Astrocyte of the cerebellum (primary cell): ENCODE results near the gene DAW1.
"Not testable (repeated sequence)": the region's sequence is repeated elsewhere in the genome, so short reads cannot be mapped to it uniquely, and the experiment has no call there.

Experiments used
- DNase-seq: peaks from one replicate; pipeline ENCODE4 v3.0.0-alpha.2; 2011; ENCODE audit warnings: low read depth
- H3K4me3 ChIP-seq: 2 replicates; pipeline ENCODE4 v1.5.1; 2011; ENCODE audit warnings: mild to moderate bottlenecking, low read depth, low read length, moderate library complexity
- in situ Hi-C: cut with HindIII; loops from 2 replicates; pipeline ENCODE4 v1.10.0; 2017; ENCODE audit warnings: low sequenced_read_pairs
- TF ChIP-seq, protein P1 (sequence below): IDR thresholded peaks from 2 replicates; pipeline ENCODE4 v1.5.1; 2012; ENCODE audit warnings: low read length, low read depth, moderate library complexity, mild to moderate bottlenecking; ENCODE audit errors: missing control alignments

DAW1 gene

DNA sequence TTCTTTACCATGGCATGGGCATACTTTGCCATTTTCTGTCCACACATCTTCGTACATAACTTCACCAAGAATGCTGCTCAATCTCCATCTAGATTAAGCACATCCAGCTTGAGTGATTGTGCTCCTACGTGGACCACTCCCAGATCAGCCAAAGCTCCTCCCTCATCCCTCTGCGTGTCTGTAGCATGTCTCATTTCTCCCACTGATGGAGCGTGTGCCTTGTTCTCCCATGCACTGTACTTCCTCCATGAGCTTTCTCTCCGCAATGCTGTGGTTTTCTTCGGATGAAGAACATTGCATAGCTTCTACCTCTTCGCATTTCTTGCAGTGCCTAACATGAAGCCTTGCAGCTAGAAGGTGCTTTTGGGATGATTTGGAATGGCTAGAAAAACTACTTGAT, 44.3 kb upstream of the DAW1 start:
- in situ Hi-C loops: no loop called here
- no peak for DNase-seq
- H3K4me3 ChIP-seq: no peak overlapping the region
- TF ChIP-seq, protein P1, sequence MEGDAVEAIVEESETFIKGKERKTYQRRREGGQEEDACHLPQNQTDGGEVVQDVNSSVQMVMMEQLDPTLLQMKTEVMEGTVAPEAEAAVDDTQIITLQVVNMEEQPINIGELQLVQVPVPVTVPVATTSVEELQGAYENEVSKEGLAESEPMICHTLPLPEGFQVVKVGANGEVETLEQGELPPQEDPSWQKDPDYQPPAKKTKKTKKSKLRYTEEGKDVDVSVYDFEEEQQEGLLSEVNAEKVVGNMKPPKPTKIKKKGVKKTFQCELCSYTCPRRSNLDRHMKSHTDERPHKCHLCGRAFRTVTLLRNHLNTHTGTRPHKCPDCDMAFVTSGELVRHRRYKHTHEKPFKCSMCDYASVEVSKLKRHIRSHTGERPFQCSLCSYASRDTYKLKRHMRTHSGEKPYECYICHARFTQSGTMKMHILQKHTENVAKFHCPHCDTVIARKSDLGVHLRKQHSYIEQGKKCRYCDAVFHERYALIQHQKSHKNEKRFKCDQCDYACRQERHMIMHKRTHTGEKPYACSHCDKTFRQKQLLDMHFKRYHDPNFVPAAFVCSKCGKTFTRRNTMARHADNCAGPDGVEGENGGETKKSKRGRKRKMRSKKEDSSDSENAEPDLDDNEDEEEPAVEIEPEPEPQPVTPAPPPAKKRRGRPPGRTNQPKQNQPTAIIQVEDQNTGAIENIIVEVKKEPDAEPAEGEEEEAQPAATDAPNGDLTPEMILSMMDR: no peak

DNA sequence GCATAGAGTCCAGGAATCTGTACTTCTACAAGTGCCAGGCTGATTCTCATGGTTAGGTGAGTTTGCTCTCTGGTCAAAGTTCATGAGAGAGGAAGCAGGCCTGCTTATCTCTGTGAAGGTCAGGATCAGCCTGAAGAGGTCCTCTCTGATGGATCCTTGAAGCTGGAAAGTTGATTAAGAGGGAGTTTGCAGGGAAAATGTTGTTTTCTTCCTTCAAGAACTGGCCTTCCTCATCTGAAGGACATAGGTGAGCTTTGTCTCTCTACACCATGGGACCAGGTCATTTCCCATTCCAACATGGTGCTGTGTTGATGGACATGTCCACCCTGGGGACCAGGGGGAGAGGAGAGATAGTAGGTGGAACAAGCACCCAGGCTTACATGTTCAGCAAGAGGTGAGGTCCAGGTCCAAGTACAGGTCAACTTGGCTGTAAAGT, 42.9 kb upstream of the DAW1 start:
- in situ Hi-C loops: no loop called here
- H3K4me3 ChIP-seq: no peak overlapping the region
- DNase-seq: no peak
- TF ChIP-seq, protein P1: no peak

DNA sequence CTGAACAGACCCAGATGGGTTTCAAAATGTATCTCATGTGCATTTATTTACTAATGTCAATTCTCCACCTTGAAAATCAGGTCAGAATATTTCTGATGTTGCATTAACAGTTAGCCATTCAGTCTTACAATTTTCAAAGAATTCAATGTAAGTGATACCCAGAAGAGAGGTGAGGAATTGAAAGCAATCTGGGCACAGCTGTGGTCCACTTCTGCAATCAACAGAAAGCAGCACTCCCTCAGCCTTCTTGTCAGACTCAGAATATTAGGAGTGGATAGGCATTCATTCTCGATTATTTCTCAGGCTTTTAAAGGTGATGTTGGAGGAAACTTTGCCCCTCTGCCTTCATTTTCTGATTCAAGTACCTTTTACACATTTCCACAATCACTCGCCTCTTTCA, 42.1 kb upstream of the DAW1 start:
- TF ChIP-seq, protein P1: no peak
- DNase-seq: no peak
- H3K4me3 ChIP-seq: no peak overlapping the region
- in situ Hi-C loops: no loop called here

DNA sequence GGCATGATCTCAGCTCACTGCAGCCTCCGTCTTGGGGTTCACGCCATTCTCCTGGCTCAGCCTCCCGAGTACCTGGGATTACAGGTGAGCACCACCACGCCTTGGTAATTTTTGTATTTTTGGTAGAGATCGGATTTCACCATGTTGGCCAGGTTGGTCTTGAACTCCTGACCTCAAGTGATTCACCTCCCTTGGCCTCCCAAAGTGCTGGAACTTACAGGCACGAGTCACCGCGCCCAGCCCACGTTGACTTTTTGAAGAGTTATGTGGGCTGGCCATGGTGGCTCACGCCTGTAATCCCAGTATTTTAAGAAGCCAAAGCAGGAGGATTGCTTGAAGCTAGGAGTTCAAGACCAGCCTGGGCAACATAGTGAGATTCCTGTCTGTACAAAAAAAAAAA, 37.0 kb upstream of the DAW1 start:
- no peak overlapping the region for H3K4me3 ChIP-seq
- DNase-seq: no peak
- in situ Hi-C loops: no loop called here
- TF ChIP-seq, protein P1: no peak

DNA sequence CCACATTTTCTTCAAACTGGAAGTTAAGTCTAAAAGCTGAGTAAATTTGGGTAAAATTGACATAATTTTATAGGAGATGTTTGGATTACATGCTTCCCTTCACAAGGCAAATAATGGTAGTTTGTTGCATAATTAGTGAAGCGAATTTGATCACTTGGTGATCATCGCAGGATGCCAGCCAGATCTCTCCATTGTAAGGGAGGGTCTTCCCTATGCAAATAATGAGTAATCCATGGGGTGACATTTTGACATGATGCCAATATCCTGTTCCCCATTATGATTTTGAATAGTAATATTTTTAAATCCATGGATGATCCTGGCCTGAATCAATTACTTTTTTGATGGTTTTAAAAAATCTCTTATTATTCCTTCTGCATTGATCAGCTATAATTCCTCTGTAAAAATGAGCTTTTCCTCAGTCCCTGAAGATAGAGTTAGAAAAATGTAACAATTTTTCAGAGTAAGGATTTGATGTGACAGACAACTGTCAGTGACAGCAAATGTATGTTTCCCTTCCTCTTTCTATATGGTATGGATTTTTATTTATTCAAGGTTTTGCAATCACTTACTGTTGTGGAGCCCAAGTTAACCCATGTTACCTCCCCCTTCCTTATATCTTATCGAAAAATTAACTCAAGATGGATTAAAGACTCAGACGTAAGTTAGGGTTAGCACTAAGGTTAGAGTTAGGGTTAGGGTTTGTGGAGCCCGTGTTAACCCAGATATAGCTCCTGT, 36.3 kb upstream of the DAW1 start:
- TF ChIP-seq, protein P1: no peak
- H3K4me3 ChIP-seq: no peak overlapping the region
- in situ Hi-C loops: no loop called here
- DNase-seq: no peak

DNA sequence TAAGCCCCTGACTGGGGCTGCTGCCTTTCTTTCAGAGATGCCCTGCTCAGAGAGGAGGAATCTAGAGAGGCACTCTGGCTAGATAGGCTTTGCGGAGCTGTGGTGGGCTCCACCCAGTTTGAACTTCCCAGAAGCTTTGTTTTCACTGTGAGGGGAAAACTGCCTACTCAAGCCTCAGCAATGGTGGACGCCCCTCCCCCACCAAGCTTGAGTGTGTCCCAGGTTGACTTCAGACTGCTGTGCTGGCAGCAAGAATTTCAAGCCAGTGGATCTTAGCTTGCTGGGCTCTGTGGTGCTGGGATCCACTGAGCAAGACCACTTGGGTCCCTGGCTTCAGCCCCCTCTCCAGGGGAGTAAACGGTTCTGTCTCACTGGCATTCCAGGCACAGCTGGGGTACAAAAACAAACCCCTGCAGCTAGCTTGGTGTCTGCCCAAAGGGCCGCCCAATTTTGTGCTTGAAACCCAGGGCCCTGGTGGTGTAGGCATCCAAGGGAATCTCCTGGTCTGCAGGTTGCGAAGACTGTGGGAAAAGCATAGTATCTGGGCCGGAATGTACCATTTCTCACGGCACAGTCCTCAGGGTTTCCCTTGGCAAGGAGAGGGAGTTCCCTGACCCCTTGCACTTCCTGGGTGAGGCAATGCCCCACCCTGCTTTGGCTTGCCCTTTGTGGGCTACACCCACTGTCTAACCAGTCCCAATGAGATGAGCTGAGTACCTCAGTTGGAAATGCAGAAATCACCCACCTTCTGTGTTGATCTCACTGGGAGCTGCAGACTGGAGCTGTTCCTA, 31.9 kb upstream of the DAW1 start:
- in situ Hi-C loops, DNase-seq, H3K4me3 ChIP-seq: not testable (repeated sequence)

DNA sequence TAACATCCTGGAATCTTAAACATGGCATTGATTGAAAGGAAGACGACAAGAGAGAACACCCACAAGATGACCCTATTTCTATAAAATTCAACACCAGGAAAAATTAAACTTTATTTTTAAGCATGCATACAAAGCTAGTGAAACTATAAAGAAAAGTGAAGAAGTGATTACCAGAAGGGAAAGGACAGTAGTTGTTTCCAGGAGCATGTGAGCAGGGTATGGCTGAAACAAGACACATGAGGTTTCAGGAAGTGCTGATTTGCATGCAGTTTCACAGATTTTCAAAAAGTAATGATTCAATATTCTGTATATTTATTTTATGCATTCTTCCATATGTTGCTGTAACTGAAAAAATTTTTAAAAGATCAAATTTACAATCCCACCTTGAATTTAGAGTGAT, 24.6 kb upstream of the DAW1 start:
- in situ Hi-C loops: no loop called here

More for the DNA sequence above, 24.6 kb upstream of the DAW1 start:
- no peak overlapping the region for H3K4me3 ChIP-seq
- no peak for DNase-seq
- TF ChIP-seq, protein P1: no peak
